GM04503 (cell line): ENCODE measurements around the gene HM13.
"Not testable (repeated sequence)": the region's sequence is repeated elsewhere in the genome, so short reads cannot be mapped to it uniquely, and the experiment has no call there.

Experiments
- DNase-seq: peaks from one replicate; pipeline ENCODE4 v3.0.0-alpha.2; 2012; ENCODE audit warnings: low read depth

Gene HM13

GRCh38 chr20:31568041-31568731 is 53.9 kb downstream of the HM13 start:
- DNase-seq: no peak

GRCh38 chr20:31568773-31569162 is 54.5 kb downstream of the HM13 start:
- DNase-seq: no peak

GRCh38 chr20:31569163-31570020 is 55.1 kb downstream of the HM13 start:
- DNase-seq: no peak

GRCh38 chr20:31570021-31570463 is 55.8 kb downstream of the HM13 start:
- DNase-seq: no peak

- DNase-seq: no peak
Measured at GRCh38 chr20:31570735-31571617, 56.7 kb downstream of the HM13 start.

- no peak for DNase-seq
Measured at GRCh38 chr20:31572042-31572700, 57.9 kb downstream of the HM13 start.

- peak; percentile 93 for DNase-seq
Measured at GRCh38 chr20:31572701-31573554, 58.7 kb downstream of the HM13 start.

- no peak for DNase-seq
Measured at GRCh38 chr20:31573555-31574321, 59.5 kb downstream of the HM13 start.

GRCh38 chr20:31574986-31575385 is 60.7 kb downstream of the HM13 start:
- DNase-seq: not testable (repeated sequence)

- no peak for DNase-seq
Measured at GRCh38 chr20:31576751-31577150, 62.5 kb downstream of the HM13 start.

- DNase-seq: no peak
Measured at GRCh38 chr20:31577194-31577593, 63.0 kb downstream of the HM13 start.

- DNase-seq: no peak
Measured at GRCh38 chr20:31578448-31579138, 64.4 kb downstream of the HM13 start.

- no peak for DNase-seq
Measured at GRCh38 chr20:31579245-31579644, 65.0 kb downstream of the HM13 start.

GRCh38 chr20:31579941-31580651 is 65.9 kb downstream of the HM13 start:
- DNase-seq: not testable (repeated sequence)

- DNase-seq: no peak
Measured at GRCh38 chr20:31580706-31581105, 66.5 kb downstream of the HM13 start.

GRCh38 chr20:31581391-31581790 is 67.1 kb downstream of the HM13 start:
- DNase-seq: no peak

- no peak for DNase-seq
Measured at GRCh38 chr20:31587545-31588389, 73.5 kb downstream of the HM13 start.

- DNase-seq: no peak
Measured at GRCh38 chr20:31590717-31591225, 76.5 kb downstream of the HM13 start.
